Esophagus muscularis mucosa (tissue), 4 donors: ENCODE results near the gene ARCN1. TPM values are rescaled to one million over a fixed set of nuclear protein-coding genes. Genes with fewer than 3 reads are reported as not detected.

Source experiments
- DNase-seq: peaks from one replicate; pipeline ENCODE4 v3.0.0-alpha.2; 2017; ENCODE audit errors: extremely low spot score
- H3K27ac ChIP-seq, 4 donors: fragments of 200-600 bp; sonication (generic); replicated peaks in 1 of 4; 1 replicate in 3 of 4; 2 replicates in 1 of 4; pipeline ENCODE4 v1.5.1; 2016 to 2019; ENCODE audit warnings: mild to moderate bottlenecking in 1 of 4
- H3K27me3 ChIP-seq, 4 donors: fragments of 200-600 bp; sonication (generic); one replicate each; pipeline versions ENCODE4 v1.5.1 to v1.6.0; 2016 to 2019
- H3K36me3 ChIP-seq, 4 donors: fragments of 200-600 bp; sonication (generic); one replicate each; pipeline ENCODE4 v1.5.1; 2016 to 2019
- H3K4me1 ChIP-seq, 4 donors: fragments of 200-600 bp; sonication (generic); one replicate each; pipeline ENCODE4 v1.5.1; 2016 to 2019
- H3K4me3 ChIP-seq, 4 donors: fragments of 200-600 bp; sonication (generic); 1 replicate in 2 of 4; 2 replicates in 2 of 4; pipeline ENCODE4 v1.5.1; 2016 to 2019; ENCODE audit warnings: mild to moderate bottlenecking in 4 of 4, moderate library complexity in 1 of 4
- H3K9me3 ChIP-seq, 4 donors: fragments of 200-600 bp; sonication (generic); 1 replicate in 3 of 4; 2 replicates in 1 of 4; pipeline ENCODE4 v1.5.1; 2016 to 2019
- CTCF ChIP-seq, 3 experiments: fragments of 200-600 bp in 2 of 3; fragments of 450-650 bp in 1 of 3; sonication (generic) in 2 of 3; IDR thresholded peaks; one replicate each; pipeline ENCODE4 v1.5.1; 2017 to 2019; ENCODE audit warnings: antibody characterized with exemption in 3 of 3, mild to moderate bottlenecking in 2 of 3, moderate library complexity in 1 of 3
- EP300 ChIP-seq: sonication (generic); formaldehyde crosslinking; IDR thresholded peaks from one replicate; pipeline ENCODE4 v1.6.1; 2017; ENCODE audit warnings: antibody characterized with exemption
- POLR2A ChIP-seq: fragments of 450-650 bp; IDR thresholded peaks from one replicate; pipeline ENCODE4 v1.6.1; 2017; ENCODE audit warnings: antibody characterized with exemption, moderate library complexity, mild to moderate bottlenecking, low read depth
- POLR2AphosphoS5 ChIP-seq, 2 donors: sonication (generic); formaldehyde crosslinking; IDR thresholded peaks; one replicate each; pipeline ENCODE4 v1.6.1; 2017; ENCODE audit warnings: antibody characterized with exemption in 2 of 2
- WGBS: methylation state at CpG from one replicate; pipeline ENCODE4 v1.1.5; 2018; 5-methylcytosine and 5-hydroxymethylcytosine counted together
- intact Hi-C: fragments of 100-400 bp; cut with DNase I; formaldehyde crosslinking; loops from one replicate; pipeline ENCODE4 v1.15.1; 2023
- total RNA-seq, 4 donors: library from RNA; depleted of rRNA; stranded (reverse); fragments of >200 nt; gene quantifications; one replicate each; pipeline versions ENCODE4 v1.1.0 to v1.2.1, GENCODE V29; 2016

Gene ARCN1
- 100 to 1,000 TPM in 2 of 4 donors, 10 to 100 TPM in 2; 83.9 to 115 (median 102) TPM for total RNA-seq

GRCh38 chr11:118572061-118572980 is at the start of gene ARCN1:
TSS of gene ARCN1 (plus strand) at chr11:118572409. CDS start at chr11:118572548, 139 bp downstream.
- peak; percentile 97 for DNase-seq

GRCh38 chr11:118522571-118523072 is 49.6 kb upstream of the ARCN1 start:
- Histone ChIP-seq H3K36me3 (peaks cover 31 to 78% (median 68%) of the 10 kb centered on the region in 4 donors), H3K9me3 (no peaks in the 10 kb centered on the region), H3K27me3 (no peaks in the 10 kb centered on the region), H3K4me3 (no peak overlapping the region), H3K27ac (peak overlapping the region in 2 of 4 donors; percentile 10 to 26), H3K4me1 (peaks cover 0 to 14% (median 8%) of the 10 kb centered on the region in 4 donors)
- no peak for DNase-seq
- 47% methylated on average over 6 of the region's 6 CpGs for WGBS
- intact Hi-C loops, result no loop called here
- peak in 1 of 3 experiments; percentile 42 for TF ChIP-seq CTCF (IDR thresholded peaks at IDR 0.05)
- no peak for TF ChIP-seq EP300

More at GRCh38 chr11:118572061-118572980, at the start of gene ARCN1:
- Histone ChIP-seq H3K4me1 (peaks cover 44 to 49% (median 47%) of the 10 kb centered on the region in 4 donors), H3K9me3 (no peaks in the 10 kb centered on the region), H3K4me3 (peak within 1 kb of the TSS; percentile 70 to 86 (median 83)), H3K27me3 (no peaks in the 10 kb centered on the region), H3K36me3 (peaks cover 0 to 1% (median 0%) of the 10 kb centered on the region in 4 donors), H3K27ac (peak within 1 kb of the TSS; percentile 90 to 97 (median 94))
- intact Hi-C loops, result loop anchor here (5.0 kb wide), 1 partner anchor 35 kb away; the partner anchor contains the start of gene PHLDB1
- 0% methylated on average over 18 of the region's 55 CpGs for WGBS
- no peak for TF ChIP-seq EP300
- no peak for TF ChIP-seq CTCF (IDR thresholded peaks at IDR 0.05)
- peak; percentile 67 to 86 for TF ChIP-seq POLR2AphosphoS5 (IDR thresholded peaks at IDR 0.05)
- peak; percentile 7 for TF ChIP-seq POLR2A

GRCh38 chr11:118524356-118524755 is 47.9 kb upstream of the ARCN1 start:
- peaks cover 0 to 24% (median 17%) of the 10 kb centered on the region in 4 donors for H3K4me1 ChIP-seq
- H3K27me3 ChIP-seq, result no peaks in the 10 kb centered on the region
- TF ChIP-seq EP300, result no peak
- no peak for TF ChIP-seq CTCF (IDR thresholded peaks at IDR 0.05)
- TF ChIP-seq POLR2AphosphoS5 (IDR thresholded peaks at IDR 0.05), result no peak
- no peak for TF ChIP-seq POLR2A
- no peak overlapping the region for H3K27ac ChIP-seq
- no peak overlapping the region for H3K4me3 ChIP-seq
- no peaks in the 10 kb centered on the region for H3K9me3 ChIP-seq
- no peak for DNase-seq
- peaks cover 31 to 60% (median 56%) of the 10 kb centered on the region in 4 donors for H3K36me3 ChIP-seq
- intact Hi-C loops, result no loop called here

- H3K4me3 ChIP-seq, result no peak overlapping the region
- H3K4me1 ChIP-seq, result peaks cover 4 to 30% (median 23%) of the 10 kb centered on the region in 4 donors
- no peaks in the 10 kb centered on the region for H3K27me3 ChIP-seq
- peaks cover 30 to 55% (median 50%) of the 10 kb centered on the region in 4 donors for H3K36me3 ChIP-seq
- 83% methylated on average over 6 of the region's 6 CpGs for WGBS
- no peak for TF ChIP-seq EP300
- TF ChIP-seq CTCF (IDR thresholded peaks at IDR 0.05), result no peak
- no peak for TF ChIP-seq POLR2A
- no peak for TF ChIP-seq POLR2AphosphoS5 (IDR thresholded peaks at IDR 0.05)
- intact Hi-C loops, result no loop called here
- DNase-seq, result no peak
- no peaks in the 10 kb centered on the region for H3K9me3 ChIP-seq
- no peak overlapping the region for H3K27ac ChIP-seq
Observed at GRCh38 chr11:118524757-118525470, 47.3 kb upstream of the ARCN1 start.
